DMS53 treated with DMSO at 0.1 percent for 48 hours (cell line): ENCODE data around the gene CC2D2B.
"Not testable (repeated sequence)": the region's sequence is repeated elsewhere in the genome, so short reads cannot be mapped to it uniquely, and the experiment has no call there.

ENCODE experiments used
- DNase-seq: peaks from one replicate; lab custom pipeline; 2025; ENCODE audit not compliant: unreplicated experiment; lab: John Stamatoyannopoulos, UW

The CC2D2B gene

DNA sequence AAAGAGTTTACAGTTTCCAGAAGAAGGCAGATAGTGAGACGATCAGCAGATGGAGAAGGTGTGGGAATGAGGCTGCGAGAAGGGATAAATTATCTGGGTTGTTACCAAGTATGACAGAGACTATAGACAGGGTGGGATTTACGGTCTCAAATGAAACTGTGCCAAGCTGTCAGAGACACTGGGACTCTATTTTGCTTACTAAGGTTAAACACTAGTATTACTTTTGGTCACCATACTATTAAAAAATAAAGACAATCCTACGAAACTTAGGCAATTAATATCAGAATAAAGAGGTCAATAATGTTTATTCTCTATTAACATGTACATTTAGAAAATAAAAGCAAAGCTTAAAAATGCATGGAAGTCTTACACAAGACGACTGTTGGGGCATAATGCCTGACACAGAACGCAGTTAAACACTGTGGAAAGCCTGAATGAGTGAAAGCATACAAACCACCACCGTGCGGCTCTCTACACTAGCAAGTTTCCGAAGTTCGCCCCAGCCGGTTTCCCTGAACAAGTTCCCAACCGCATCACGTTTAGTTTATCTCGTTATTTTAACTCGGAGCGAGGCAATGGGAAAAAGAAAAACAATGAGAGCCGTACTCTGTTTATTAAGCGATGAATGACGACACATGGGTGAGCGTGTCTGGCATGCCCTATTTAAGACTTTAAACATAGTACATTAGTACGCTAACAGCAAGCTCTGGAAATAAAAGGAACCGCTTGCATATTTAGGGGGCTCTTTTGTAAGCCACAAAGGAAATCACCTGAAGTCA, 909 bp upstream of the CC2D2B start:
- peak; percentile 62 for DNase-seq

DNA sequence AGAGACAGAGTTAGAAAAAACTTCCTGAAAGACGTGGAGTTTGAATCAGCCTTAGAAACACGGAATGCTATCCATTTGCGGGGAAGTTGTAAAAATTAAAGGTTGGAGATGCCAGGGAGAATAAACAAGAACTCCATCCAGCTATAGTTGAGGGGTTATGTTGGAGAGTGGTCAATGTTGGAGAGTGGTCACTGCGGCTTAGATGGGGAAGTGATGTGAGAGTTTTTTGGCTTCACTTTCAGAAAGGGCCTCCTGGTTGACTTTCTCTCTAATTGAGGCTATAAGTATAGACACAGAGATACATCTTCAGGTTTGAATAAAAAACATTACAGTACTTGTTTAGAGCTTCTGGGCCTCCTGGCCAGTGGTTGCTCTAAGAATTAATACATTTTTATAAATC, 675 bp downstream of the CC2D2B start:
- no peak for DNase-seq

DNA sequence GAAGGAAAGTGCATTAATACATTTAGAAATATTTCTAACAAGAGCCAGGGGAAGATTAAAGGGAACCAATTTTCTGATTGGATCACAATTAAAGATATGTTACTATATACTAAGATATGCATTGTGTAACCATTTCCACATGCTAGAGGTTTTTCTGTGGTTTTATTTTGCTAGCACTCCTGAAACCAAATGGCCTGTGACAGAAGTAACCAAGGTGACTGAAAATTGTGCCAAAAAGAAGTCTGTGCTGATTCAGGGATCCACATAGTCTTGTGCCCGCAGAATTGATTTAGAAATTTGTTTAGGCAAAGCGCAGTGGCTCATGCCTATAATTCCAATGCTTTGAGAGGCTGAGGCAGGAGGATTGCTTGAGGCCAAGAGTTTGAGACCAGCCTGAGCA, 1.8 kb downstream of the CC2D2B start:
- no peak for DNase-seq

DNA sequence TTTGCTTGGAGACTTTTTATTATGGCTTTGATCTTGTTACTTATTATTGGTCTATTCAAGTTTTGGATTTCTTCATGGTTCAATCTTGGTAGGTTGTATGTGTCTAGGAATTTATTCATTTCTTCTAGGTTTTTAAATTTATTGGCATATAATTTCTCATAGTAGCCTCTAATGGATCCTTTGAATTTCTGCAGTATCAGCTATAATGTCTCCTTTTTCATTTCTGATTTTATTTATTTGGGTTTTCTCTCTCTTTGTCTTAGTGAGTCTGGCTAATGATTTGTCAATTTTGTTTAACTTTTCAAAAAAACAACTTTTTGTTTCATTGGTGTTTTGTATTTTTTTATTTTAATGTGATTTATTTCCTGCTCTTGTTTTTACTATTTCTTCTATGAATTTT, 8.3 kb downstream of the CC2D2B start:
- DNase-seq, result not testable (repeated sequence)

DNA sequence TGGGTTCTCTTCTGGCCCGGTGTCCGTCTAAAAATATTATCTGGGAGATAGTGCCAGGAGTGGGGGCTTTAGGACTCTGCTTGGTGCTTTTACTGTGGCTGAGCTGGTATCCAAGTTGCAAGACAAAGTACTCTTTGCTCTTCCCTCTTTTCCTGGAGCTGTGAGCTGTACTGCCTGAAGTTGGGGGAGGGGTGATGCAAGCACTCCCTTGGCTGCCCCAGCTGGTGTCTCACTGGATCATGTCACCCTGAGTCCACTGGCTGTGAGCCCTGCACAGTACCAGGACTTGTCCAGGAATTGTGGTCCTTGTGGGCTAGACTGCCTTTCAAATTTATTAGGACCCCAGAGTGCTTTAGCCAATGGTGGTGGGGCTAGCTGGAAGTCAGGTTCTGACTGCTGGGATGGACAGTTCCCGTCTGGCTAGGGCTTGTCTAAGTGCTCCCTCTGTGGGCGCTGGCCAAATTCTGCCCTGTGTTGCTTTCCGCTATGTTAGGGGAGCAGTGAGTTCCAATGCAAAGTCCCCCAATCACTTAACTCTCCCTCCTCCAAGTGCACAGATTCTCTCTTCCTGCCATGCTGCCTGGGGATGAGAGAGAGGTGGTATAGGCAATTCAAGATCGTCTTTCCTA, 13.1 kb downstream of the CC2D2B start:
- no peak for DNase-seq

DNA sequence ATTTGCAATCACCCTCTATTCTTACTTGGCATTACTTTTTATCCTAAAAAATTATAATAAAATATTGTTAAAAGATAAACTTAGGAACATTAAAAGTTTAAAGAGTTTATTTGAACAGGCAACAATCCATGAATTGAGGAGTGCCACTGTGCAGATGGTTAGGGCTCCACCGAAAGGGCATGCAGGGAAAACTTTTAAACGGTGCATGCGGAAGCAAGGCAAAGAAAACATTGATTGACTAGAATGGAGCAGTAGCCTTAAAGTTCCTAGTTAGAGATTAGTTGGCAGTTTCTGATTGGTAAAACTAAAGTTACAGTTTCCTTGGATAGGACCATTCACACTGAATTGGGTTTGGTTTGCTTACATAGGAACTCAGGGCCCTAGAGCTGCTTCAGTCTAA, 17.3 kb downstream of the CC2D2B start:
- no peak for DNase-seq

DNA sequence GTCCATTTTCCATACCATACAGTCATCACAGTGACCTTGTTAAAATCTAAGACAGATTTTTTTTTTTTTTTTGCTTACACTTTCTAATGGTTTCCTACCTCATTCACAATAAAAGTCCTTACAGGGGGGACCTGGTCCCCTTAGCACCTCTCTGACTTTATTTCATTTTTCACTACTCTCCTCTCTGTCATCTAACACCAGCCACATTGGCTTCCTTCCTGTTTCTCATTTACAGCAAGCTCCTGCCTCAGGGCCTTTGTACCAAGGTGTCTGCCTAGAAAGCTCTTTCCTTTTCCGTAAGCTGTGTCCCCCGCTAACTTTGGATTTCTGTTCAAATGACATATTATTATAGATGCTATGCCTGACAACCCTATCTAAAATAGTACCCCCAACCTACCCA, 27.7 kb downstream of the CC2D2B start:
- DNase-seq, result no peak

DNA sequence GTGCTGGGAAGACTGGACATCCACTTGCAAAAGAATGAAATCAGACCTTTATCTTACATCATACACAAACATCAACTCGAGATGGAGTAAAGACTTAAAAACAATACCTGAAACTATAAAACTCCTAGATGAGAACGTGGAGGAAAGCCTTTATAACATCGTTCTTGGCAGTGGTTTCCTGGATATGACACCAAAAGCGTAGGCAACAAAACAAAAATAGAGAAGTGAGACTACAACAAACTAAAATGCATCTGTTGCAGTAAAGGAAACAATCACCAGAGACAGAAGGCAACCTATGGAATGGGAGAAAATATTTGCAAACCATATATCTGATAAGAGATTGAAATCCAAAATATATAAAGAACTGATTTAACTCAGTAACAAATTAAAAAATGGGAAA, 33.3 kb downstream of the CC2D2B start:
- no peak for DNase-seq

DNA sequence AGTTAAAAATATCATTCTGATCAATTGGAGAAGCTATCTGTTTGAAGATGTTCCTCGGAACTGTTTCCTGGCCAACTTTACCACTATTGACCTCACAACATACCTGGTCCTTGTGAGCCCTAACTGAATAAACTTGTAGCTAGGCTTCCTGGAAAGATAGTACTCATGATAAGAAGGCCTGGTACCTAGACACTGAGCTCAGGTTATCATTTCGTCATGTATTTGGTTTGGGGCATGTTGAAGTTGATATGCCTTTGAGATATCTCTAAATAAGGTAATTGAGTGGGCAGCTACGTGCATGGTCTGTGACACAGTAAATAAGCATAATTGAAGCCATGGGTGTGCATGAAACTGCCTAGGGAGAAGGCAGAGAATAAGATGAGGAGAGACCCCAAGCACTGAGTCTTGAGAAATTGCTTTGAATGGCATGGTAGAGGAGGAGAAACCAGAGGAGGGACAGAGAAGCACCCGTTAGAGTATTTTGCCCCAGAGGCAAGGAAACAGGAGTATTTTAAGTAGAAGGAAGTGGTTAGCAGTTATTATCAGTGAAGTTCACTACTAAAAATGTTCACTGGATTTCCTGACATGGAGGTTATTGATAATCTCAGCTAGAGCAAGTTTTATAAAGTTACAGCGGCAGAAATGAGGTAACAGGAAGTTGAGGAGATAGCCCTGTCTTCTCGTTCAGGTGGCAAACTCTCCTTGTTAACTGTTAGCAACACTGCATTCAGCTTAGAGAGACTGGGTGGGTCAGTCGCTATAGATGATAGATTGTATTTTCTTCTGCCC, 55.6 kb downstream of the CC2D2B start:
- no peak for DNase-seq

DNA sequence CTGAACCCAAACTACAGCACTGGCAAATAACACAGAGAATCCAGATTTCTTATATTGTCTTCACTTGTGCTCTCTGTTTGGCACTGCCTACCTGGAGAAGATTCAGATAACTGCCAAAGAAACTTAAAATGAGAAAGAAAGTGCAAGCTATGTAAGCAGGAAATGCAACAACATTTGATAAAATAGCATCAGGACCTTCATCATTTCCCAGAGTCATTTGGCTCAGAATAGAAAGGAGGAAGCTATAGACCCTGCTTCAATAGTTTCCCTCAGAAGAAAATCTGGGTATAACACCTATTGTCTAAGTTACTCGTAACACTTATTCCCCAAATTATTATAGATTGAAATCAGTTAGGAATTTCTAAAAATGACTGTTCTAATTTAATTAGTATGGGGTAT, 56.2 kb downstream of the CC2D2B start:
- DNase-seq, result no peak

DNA sequence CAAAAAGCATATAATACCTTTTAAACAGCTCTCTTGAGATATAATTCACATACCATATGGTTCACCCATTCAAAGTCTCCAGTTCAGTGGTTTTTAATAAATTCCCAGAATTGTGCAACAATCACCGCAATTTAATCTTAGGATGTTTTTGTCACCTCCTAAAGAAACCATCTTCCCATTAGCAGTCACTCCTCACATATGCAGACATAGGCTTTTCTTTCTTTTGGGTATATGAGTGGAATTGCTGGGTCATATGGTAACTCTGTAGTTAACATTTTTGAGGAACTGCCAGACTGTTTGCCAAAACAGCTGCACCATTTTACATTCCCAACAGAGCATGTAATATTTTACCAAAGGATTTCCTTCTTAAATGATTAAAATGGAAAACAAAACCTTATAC, 57.0 kb downstream of the CC2D2B start:
- DNase-seq, result no peak

DNA sequence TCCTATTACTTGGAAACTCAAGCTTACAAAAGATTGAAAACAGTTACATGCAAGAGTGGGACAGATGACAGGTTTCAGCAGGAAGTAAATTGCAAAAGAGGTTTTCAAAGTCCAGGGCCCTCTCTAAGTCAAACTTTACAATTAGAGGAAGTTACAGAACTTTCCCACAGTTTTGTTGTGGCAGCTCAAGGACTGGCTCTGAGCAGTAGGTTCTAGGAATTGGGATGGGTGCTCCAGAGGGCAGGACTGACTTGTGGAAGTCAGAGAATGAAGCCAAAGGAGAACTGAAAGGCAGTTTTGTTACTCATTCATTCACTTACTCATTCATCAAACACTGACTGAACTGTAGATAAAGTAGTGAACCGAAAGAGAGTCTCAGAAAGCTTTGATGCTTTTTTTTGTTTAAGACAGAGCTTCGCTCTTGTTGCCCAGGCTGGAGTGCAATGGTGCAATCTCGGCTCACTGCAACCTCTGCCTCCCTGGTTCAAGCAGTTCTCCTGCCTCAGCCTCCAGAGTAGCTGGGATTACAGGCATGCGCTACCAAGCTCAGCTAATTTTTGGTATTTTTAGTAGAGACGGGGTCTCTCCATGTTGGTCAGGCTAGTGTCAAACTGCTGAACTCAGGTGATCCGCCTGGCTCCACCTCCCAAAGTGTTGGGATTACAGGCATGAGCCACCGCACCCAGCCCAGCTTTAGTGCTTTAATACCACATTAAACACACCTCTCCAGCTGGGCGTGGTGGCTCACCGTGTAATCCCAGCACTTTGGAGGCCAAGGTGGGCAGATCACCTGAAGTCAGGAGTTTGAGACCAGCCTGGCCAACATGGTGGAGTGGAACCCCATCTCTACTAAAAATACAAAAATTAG, 68.8 kb downstream of the CC2D2B start:
- DNase-seq, result no peak

DNA sequence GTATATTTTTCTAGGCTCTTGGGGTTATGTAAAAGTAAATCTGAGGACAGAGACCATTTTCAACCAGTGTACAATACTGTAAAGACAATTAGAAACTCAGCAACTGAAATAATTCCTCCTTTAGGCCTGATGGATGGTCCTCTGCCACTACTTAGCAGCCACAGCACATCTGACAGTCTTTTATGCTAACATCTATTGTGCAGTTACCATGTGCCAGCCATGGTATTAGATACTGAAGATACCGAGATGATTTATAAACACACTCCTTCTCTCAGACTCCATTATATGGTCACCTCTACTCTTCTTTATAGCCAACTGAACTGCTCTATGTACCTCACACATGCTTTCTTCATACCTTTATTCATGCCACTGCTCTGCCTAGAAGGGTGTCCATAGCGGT, 74.4 kb downstream of the CC2D2B start:
- DNase-seq, result no peak

DNA sequence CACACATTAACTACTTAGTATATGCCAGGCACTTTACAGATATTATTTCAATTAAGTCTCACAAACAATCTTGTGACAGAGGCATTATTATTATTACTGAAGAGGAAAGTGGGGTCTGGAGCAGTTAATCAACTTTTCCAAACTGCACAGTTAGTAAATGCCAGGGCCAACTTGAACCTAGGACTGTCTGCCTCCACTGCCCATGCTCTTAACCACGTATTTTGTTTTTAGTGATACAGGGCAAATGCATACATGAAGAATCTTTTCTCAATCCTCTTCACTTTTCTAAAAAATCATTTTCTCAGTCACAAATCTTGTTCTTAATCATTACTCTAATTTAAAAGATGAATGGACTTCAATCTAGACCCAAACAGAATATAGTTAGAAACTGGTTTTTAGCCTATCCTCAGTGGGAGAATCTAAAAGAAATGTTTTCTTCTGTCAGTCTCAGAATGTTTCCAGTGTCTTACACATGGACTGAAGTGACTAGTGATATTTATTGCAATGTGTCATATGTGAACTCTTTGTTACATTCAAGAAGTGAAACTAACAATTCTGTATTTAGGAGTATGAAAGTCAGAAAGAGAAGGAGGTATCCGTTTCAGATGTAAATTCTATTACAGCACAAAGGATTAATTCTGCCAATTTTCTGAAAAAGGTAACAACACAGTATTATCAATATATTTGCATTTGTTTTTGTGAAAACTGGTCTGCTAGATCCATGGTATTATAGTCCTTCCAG, 80.1 kb downstream of the CC2D2B start:
- DNase-seq, result no peak

DNA sequence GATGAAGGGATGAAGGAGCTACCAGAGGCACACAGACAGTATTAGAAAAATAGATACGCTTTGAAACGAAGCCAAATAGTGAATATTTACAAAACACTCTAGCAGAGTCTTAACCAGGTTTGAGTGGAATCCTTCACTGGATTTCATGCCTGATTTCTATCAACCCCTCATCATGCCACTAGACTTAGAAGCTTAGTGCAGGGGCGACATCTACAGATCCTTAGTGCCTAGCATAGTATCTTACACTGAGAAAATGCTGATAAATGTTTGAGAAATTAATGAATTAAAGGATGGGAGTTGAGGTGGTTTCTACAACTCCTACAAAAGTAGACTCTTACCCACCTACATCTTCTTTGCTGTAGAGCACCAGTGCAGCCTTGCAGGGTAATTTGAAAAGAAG, 80.9 kb downstream of the CC2D2B start:
- peak; percentile 41 for DNase-seq

DNA sequence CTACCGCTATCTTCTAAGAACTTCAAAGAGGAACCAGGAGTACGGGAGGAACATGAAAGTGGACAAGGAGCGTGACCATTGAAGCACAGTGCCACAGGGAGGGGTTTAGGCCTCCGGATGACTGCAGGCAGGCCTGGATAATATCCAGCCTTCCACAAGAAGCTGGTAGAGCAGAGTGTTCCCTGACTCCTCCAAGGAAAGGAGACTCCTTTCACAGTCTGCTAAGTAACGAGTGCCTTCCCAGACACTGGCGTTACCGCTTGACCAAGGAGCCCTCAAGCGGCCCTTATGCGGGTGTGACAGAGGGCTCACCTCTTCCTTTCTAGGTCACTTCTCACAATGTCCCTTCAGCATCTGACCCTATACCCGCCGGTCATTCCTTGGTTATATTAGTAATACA, 86.6 kb downstream of the CC2D2B start:
- DNase-seq, result not testable (repeated sequence)

DNA sequence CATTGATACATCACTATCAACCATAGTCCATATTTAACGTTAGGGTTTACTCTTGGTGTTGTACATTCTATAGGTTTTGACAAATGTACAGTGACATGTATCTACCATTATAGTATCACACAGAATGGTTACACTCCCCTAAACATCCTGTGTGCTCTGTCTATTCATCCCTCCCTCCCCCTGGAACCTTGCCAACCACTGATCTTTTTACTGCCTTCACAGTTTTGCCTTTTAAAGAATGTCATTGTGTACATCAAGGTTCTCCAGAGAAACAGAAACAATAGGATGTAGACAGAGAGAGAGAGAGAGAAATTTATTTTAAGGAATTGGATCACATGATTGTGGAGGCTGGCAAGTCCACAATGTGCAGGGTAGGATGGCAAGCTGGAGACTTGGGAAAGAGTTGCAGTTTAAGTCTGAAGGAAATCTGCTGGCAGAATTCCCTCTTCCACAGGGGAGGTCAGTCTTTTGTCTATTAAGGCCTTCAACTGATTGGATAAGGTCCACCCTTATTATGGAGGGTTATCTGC, 90.5 kb downstream of the CC2D2B start:
- DNase-seq, result no peak

DNA sequence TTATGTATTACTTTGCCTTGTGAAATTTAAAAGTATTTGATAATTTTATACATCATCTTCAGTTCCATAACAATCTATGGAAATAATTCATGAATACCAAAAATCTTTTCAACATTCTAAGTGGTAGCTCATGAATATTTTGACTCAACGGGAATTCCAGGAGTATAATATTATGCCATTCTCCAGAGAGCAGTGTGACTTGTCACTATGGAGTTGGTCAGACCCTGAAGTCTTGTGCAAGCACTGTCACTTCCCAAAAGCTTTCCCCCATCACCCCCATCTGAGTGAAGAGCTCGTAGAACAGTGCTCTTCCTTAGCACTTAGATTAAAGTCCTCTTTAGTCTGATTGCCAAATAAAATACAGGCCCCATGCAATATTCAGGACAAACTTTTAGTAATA, 106.2 kb downstream of the CC2D2B start:
- DNase-seq, result no peak

DNA sequence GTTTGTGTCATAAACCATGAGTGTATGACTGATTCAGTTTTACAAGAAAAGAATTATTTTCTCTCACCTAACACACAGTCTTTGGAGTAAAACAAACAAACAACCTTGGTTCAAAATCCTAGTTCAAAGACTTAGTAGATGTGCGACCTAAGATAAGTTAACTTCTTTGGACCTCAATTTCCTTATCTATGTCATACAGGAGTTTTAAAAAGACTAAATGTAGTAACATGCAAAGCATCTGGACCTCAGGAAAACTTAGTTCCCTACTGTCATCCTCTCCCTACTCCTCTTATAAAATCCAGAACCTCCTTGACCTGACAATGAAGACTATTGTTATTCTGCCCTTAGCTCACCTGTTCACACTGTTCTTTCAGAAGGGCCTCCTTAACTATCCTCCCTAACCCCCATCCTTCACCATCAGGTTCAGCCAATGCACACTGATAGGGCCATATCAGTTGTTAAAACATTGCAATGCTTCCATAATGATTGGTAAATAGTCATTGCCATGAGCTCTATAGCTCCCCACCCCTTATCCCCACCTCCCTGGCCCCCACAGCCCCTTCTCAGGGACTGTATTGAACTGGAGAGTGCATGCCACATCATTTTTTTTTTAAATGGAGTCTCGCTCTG, 106.8 kb downstream of the CC2D2B start:
- DNase-seq, result no peak

DNA sequence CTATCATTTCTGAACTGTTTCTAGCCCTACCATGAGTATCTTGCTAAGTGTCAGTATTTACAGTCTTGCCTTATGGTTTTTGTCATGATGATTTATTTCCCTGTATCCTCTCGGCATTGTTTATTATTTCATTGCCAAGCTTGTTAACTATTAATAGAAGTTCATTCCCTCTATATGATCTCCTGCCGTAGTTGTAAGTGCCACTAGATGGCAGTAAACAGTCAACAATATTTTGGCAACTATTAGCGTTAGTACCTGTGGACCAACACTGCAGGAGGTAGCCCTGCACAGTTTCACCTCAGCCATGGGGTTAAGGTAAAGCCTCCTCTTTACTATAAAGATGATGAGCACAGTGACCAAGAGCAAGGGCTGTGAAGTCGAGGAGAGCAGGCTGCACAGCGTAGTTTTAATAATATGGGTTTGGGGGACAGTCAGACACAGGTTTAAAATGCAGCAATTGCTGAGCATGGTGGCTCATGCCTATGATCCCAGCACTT, 109.5 kb downstream of the CC2D2B start:
- peak; percentile 70 for DNase-seq
